ENCODE results near the gene CALD1. TPM values are rescaled to one million over a fixed set of nuclear protein-coding genes. Genes with fewer than 3 reads are reported as not detected.

The CALD1 gene
- total and polyA plus RNA-seq, 9 donors: 79.3 to 209 (median 128) TPM

DNA sequence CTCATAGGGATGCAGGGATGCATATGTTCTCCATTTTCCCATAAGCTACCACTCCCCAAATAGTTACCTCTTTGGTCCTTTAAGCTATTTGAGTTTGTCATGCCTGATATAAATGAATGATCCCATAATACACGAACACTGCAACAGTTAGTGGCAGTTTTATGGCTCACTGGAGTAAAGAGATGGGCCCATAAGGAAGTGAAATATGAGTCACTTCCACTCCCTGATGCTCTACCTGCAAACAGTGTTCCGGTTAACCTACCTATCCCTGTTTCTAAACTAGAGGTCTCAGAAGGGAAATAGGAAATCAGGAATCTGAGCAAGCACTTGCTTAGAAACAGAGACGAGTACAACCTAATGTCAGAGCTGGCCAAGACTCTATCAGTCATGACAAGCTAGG is 71.7 kb downstream of the CALD1 start:
- H3K36me3 ChIP-seq (ENCODE audit: control insufficient read depth, insufficient read depth, low read length): no peaks in the 10 kb centered on the region
- H3K27me3 ChIP-seq (ENCODE audit: control insufficient read depth, insufficient read depth, low read length): no peaks in the 10 kb centered on the region
- WGBS (ENCODE audit: insufficient coverage): 57% methylated on average over 1 of the region's 3 CpGs
- H3K4me3 ChIP-seq (ENCODE audit: low read length): no peak overlapping the region
- H3K27ac ChIP-seq (ENCODE audit: low read length): no peak overlapping the region
- DNase-seq: no peak
- H3K4me1 ChIP-seq (ENCODE audit: control insufficient read depth, insufficient read depth, low read length): peaks cover 15% of the 10 kb centered on the region
- no peaks in the 10 kb centered on the region for H3K9me3 ChIP-seq (replicated peaks; ENCODE audit: control insufficient read depth, low read depth, low read length)

DNA sequence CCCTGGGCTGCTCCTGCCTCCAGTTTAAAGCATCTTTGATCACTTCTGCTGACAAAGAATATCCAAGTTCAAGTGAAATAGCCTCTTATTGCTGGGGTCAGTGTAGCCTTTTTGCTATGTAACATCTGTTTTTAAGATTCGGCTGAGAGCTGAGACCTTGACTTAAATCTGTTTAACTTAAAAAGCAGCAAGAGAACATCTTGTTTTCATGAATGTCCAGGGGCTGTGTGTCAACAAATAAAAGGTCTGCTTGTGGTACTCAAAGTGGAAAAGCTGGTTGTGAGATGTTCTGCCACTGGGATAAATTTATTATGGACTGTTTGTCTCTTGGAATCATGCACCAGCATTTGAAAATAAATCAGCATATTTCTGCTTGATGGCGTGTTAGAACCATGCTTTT is 73.2 kb downstream of the CALD1 start:
- no peak overlapping the region for H3K4me3 ChIP-seq (ENCODE audit: low read length)
- 25% methylated on average over 2 of the region's 2 CpGs for WGBS (ENCODE audit: insufficient coverage)
- no peaks in the 10 kb centered on the region for H3K36me3 ChIP-seq (ENCODE audit: control insufficient read depth, insufficient read depth, low read length)
- peak; percentile 54 for DNase-seq
- peaks cover 16% of the 10 kb centered on the region for H3K4me1 ChIP-seq (ENCODE audit: control insufficient read depth, insufficient read depth, low read length)
- H3K27ac ChIP-seq (ENCODE audit: low read length): no peak overlapping the region
- H3K9me3 ChIP-seq (replicated peaks; ENCODE audit: control insufficient read depth, low read depth, low read length): no peaks in the 10 kb centered on the region
- H3K27me3 ChIP-seq (ENCODE audit: control insufficient read depth, insufficient read depth, low read length): no peaks in the 10 kb centered on the region

GRCh38 chr7:134854816-134855215 is 75.4 kb downstream of the CALD1 start:
- H3K27ac ChIP-seq (ENCODE audit: low read length): peak overlapping the region; percentile 47
- WGBS (ENCODE audit: insufficient coverage): 9% methylated on average over 1 of the region's 3 CpGs
- no peaks in the 10 kb centered on the region for H3K9me3 ChIP-seq (replicated peaks; ENCODE audit: control insufficient read depth, low read depth, low read length)
- H3K27me3 ChIP-seq (ENCODE audit: control insufficient read depth, insufficient read depth, low read length): no peaks in the 10 kb centered on the region
- no peaks in the 10 kb centered on the region for H3K36me3 ChIP-seq (ENCODE audit: control insufficient read depth, insufficient read depth, low read length)
- DNase-seq: peak; percentile 56
- H3K4me3 ChIP-seq (ENCODE audit: low read length): no peak overlapping the region
- H3K4me1 ChIP-seq (ENCODE audit: control insufficient read depth, insufficient read depth, low read length): peaks cover 16% of the 10 kb centered on the region

GRCh38 chr7:134855442-134855841 is 76.0 kb downstream of the CALD1 start:
- H3K36me3 ChIP-seq (ENCODE audit: control insufficient read depth, insufficient read depth, low read length): no peaks in the 10 kb centered on the region
- H3K27me3 ChIP-seq (ENCODE audit: control insufficient read depth, insufficient read depth, low read length): no peaks in the 10 kb centered on the region
- peak; percentile 88 for DNase-seq
- no CpG with 5 or more reads among the region's 1 CpG for WGBS (ENCODE audit: insufficient coverage)
- H3K9me3 ChIP-seq (replicated peaks; ENCODE audit: control insufficient read depth, low read depth, low read length): no peaks in the 10 kb centered on the region
- H3K4me1 ChIP-seq (ENCODE audit: control insufficient read depth, insufficient read depth, low read length): peaks cover 16% of the 10 kb centered on the region
- H3K27ac ChIP-seq (ENCODE audit: low read length): peak overlapping the region; percentile 75
- H3K4me3 ChIP-seq (ENCODE audit: low read length): no peak overlapping the region

- peak; percentile 32 for DNase-seq
- 43% methylated on average over 4 of the region's 7 CpGs for WGBS (ENCODE audit: insufficient coverage)
- Histone ChIP-seq H3K4me3 (ENCODE audit: low read length) (no peak overlapping the region), H3K27ac (ENCODE audit: low read length) (peak overlapping the region; percentile 75), H3K4me1 (ENCODE audit: control insufficient read depth, insufficient read depth, low read length) (peaks cover 16% of the 10 kb centered on the region), H3K36me3 (ENCODE audit: control insufficient read depth, insufficient read depth, low read length) (no peaks in the 10 kb centered on the region), H3K27me3 (ENCODE audit: control insufficient read depth, insufficient read depth, low read length) (no peaks in the 10 kb centered on the region), H3K9me3 (replicated peaks; ENCODE audit: control insufficient read depth, low read depth, low read length) (no peaks in the 10 kb centered on the region)
These were observed 76.7 kb downstream of the CALD1 start for GRCh38 chr7:134856091-134856490.

DNA sequence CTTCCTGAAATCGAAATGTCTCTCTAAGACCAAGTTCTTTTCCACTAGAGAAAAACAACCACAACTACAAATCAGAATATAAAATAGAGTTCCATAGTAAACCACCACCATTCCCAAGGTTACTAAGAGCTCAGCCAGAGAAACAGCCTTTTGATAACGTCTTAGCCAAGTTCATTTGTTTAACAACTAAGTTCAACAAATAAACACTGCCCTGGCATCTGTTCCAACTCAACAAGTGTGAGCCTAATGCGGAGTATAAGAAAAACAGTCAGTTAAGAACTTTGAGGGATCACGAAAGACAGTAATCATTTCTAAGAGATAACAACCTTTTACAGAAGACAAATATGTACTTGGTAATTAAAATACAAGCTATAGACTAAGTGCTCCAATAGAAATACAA is 77.3 kb downstream of the CALD1 start:
- Histone ChIP-seq H3K27ac (ENCODE audit: low read length) (peak overlapping the region; percentile 75), H3K9me3 (replicated peaks; ENCODE audit: control insufficient read depth, low read depth, low read length) (no peaks in the 10 kb centered on the region), H3K4me3 (ENCODE audit: low read length) (no peak overlapping the region), H3K36me3 (ENCODE audit: control insufficient read depth, insufficient read depth, low read length) (no peaks in the 10 kb centered on the region), H3K4me1 (ENCODE audit: control insufficient read depth, insufficient read depth, low read length) (peaks cover 16% of the 10 kb centered on the region), H3K27me3 (ENCODE audit: control insufficient read depth, insufficient read depth, low read length) (no peaks in the 10 kb centered on the region)
- DNase-seq: peak; percentile 29
- WGBS (ENCODE audit: insufficient coverage): 33% methylated on average over 1 of the region's 4 CpGs

- no peaks in the 10 kb centered on the region for H3K27me3 ChIP-seq (ENCODE audit: control insufficient read depth, insufficient read depth, low read length)
- H3K27ac ChIP-seq (ENCODE audit: low read length): no peak overlapping the region
- DNase-seq: no peak
- no peaks in the 10 kb centered on the region for H3K36me3 ChIP-seq (ENCODE audit: control insufficient read depth, insufficient read depth, low read length)
- H3K4me1 ChIP-seq (ENCODE audit: control insufficient read depth, insufficient read depth, low read length): peaks cover 14% of the 10 kb centered on the region
- H3K4me3 ChIP-seq (ENCODE audit: low read length): no peak overlapping the region
- no peaks in the 10 kb centered on the region for H3K9me3 ChIP-seq (replicated peaks; ENCODE audit: control insufficient read depth, low read depth, low read length)
These were observed 78.5 kb downstream of the CALD1 start for GRCh38 chr7:134857958-134858357.

GRCh38 chr7:134859783-134860182 is 80.3 kb downstream of the CALD1 start:
- DNase-seq: no peak
- Histone ChIP-seq H3K4me3 (ENCODE audit: low read length) (no peak overlapping the region), H3K27me3 (ENCODE audit: control insufficient read depth, insufficient read depth, low read length) (no peaks in the 10 kb centered on the region), H3K27ac (ENCODE audit: low read length) (no peak overlapping the region), H3K36me3 (ENCODE audit: control insufficient read depth, insufficient read depth, low read length) (no peaks in the 10 kb centered on the region), H3K9me3 (replicated peaks; ENCODE audit: control insufficient read depth, low read depth, low read length) (no peaks in the 10 kb centered on the region), H3K4me1 (ENCODE audit: control insufficient read depth, insufficient read depth, low read length) (peaks cover 9% of the 10 kb centered on the region)
- WGBS (ENCODE audit: insufficient coverage): 100% methylated on average over 1 of the region's 1 CpG

DNA sequence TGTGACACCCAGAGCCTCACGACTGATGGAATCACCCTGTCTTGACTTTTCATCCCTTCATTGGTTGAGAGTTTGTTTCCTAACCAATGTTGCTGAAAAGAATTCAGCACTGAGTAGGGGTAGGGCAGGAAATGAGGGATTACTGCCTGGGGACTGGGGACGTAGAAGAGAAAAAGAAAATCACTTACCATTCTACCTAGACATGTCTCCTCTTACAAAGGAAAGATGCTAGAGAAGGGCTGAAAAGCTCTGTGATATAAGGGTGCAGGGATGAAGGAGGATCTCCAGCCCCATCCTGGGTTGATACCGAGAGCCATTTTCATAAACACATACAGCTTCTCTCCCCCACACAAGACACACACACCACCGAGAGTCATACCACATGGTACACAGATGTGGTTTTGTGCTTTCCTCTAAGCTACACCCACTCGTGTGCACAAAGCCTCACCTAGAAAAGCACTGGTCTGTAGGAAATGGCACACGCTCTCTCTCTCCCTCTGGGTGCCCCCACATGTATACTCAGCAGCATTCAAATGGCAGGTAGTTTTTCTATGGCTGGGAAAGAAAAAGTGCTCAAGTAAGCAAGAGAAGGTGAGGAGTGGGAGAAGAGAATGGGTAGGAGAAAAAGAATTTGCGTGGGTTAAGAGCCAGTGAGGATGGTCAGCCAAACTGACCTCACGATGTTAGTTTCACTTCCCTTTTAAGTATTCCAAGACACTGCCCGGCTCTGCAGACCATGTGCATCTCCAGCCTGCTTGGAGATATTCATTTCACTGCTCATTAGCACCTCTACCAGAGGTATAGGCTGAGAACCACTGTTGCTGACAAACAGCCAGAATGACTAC is 85.8 kb downstream of the CALD1 start:
- H3K27ac ChIP-seq (ENCODE audit: low read length): peak overlapping the region; percentile 75
- H3K4me1 ChIP-seq (ENCODE audit: control insufficient read depth, insufficient read depth, low read length): peaks cover 4% of the 10 kb centered on the region
- DNase-seq: peak; percentile 59
- H3K27me3 ChIP-seq (ENCODE audit: control insufficient read depth, insufficient read depth, low read length): no peaks in the 10 kb centered on the region
- WGBS (ENCODE audit: insufficient coverage): 0% methylated on average over 1 of the region's 9 CpGs
- H3K9me3 ChIP-seq (replicated peaks; ENCODE audit: control insufficient read depth, low read depth, low read length): no peaks in the 10 kb centered on the region
- H3K4me3 ChIP-seq (ENCODE audit: low read length): peak overlapping the region; percentile 1
- peaks cover 3% of the 10 kb centered on the region for H3K36me3 ChIP-seq (ENCODE audit: control insufficient read depth, insufficient read depth, low read length)

- 14% methylated on average over 4 of the region's 8 CpGs for WGBS (ENCODE audit: insufficient coverage)
- no peak overlapping the region for H3K4me3 ChIP-seq (ENCODE audit: low read length)
- peaks cover 4% of the 10 kb centered on the region for H3K4me1 ChIP-seq (ENCODE audit: control insufficient read depth, insufficient read depth, low read length)
- H3K36me3 ChIP-seq (ENCODE audit: control insufficient read depth, insufficient read depth, low read length): peaks cover 3% of the 10 kb centered on the region
- no peaks in the 10 kb centered on the region for H3K9me3 ChIP-seq (replicated peaks; ENCODE audit: control insufficient read depth, low read depth, low read length)
- H3K27ac ChIP-seq (ENCODE audit: low read length): peak overlapping the region; percentile 75
- no peaks in the 10 kb centered on the region for H3K27me3 ChIP-seq (ENCODE audit: control insufficient read depth, insufficient read depth, low read length)
- peak; percentile 90 for DNase-seq
These were observed 87.2 kb downstream of the CALD1 start for GRCh38 chr7:134866617-134867016.
